ENCODE results near the gene UTP14A.
"Not testable (repeated sequence)": the region's sequence is repeated elsewhere in the genome, so short reads cannot be mapped to it uniquely, and the experiment has no call there.

Gene UTP14A

DNA sequence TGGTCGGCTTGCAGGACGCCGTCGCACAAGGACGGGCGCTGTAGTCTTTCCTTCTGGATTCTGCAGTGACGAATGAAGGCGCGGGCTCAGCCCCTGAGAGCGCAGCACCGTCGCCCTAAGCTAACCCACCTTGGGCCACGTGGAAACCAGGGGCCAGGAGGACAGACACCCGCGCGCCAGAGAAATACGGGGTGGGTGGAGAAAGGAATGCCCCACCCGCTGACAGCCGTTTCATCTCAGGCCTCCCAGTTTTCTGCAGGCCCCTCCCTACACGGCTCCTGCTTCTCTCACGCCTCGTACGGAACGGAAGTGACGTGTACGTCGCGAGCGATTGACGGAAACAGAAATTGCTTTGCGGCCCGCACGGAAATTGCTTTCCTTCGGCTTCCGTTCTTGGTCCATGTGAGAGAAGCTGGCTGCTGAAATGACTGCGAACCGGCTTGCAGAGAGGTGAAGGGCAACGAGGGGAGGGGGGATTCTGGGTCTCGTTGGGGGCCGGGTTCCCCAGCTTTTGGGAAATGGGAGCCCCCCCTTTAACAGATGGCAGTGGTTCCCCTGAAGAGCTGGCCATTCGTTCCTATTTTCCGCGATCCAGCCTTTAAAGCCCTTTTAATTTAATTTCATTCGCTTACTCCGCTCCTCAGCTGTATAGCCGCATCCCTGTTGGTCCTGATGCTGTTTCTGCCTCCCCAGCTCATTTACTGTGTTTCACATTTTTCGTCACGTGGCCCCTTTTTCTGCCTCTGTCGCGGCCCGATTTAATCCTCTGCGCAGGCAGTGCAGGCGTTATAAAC, at the start of gene UTP14A:
Gene UTP14A, plus strand, starts transcription at position 378 of the 794 bp plus-strand sequence. Its CDS starts 47 bp downstream, at position 425.
- peak; percentile 89 for DNase-seq (ENCODE audit: low read depth, low spot score)

DNA sequence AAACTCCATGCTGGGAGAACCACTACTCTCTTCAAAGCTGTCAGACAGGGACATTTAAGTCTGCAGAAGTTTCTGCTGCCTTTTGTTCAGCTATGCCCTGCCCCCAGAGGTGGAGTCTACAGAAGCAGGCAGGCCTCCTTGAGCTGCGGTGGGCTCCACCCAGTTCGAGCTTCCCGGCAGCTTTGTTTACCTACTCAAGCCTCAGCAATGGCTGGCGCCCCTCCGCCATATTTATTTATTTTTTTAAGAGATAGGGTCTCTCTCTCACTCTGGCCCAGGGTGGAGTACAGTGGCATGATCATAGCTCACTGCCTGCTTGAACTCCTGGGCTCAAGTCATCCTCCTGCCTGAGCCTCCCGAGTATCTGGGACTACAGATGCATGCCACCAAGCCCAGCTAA, 46.8 kb upstream of the UTP14A start:
- DNase-seq (ENCODE audit: low read depth, low spot score): not testable (repeated sequence)

DNA sequence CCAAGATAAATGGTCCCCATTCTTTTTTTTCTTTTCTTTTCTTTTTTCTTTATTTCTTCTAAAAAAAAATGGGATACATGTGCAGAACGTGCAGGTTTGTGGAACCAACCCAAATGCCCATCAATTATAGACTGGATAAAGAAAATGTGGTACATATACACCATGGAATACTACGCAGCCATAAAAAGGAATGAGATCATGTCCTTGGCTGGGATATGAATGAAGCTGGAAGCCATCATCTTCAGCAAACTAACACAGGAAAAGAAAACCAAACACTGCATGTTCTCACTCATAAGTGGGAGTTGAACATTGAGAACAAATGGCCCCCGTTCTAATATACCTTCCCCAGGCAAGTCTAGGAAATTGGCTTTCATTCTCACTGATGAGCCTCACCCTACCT, 39.6 kb upstream of the UTP14A start:
- DNase-seq (ENCODE audit: low read depth, low spot score): not testable (repeated sequence)

GRCh38 chrX:129872524-129872923, 33.4 kb upstream of the UTP14A start:
- no peak for DNase-seq (ENCODE audit: low read depth, low spot score)

GRCh38 chrX:129875669-129876068, 30.3 kb upstream of the UTP14A start:
- DNase-seq (ENCODE audit: low read depth, low spot score): no peak

DNA sequence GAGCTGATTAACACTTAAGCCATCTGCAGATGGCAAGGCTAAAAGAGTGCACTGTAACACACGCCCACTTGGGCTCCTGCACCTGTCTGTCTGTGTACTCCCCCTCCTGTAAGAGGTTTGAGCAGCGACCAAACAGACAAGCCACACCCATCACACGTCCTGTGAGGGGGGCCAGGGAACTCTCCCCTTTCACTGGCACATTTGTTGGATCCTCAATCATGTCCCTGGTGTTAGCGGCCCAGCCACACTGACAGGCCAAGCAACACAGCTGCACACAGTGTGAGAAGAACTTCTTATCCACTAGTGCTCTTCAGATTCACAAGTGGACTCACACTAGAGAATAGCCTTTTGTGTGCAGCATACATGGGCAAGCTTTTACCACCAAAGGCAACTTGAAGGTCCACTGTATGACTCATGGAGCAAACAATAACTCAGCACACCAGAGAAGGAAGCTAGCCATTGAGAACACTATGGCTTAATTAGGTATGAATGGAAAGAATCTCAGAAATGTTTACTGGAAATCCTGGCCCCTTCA, 29.1 kb upstream of the UTP14A start:
- DNase-seq (ENCODE audit: low read depth, low spot score): peak; percentile 33

DNA sequence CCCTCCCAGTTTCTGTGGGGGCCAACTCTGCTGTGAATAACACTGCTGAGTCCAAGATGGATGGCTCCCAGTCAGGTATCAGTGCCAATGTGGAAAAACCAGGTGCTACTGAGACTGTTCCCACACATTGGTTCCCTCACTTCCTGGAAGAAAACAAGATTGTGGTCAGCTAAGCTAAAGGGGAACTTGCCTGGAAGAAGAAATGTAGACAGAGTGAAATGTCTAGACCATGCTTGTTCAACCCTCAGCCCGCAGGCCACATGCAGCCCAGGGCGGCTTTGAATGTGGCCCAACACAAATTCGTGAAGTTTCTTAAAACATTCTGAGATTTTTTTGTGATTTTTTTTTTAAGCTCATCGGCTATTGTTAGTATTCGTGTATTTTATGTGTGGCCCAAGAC, 28.6 kb upstream of the UTP14A start:
- no peak for DNase-seq (ENCODE audit: low read depth, low spot score)

- DNase-seq (ENCODE audit: low read depth, low spot score): no peak
Measured at GRCh38 chrX:129900054-129900453, 5.9 kb upstream of the UTP14A start.

DNA sequence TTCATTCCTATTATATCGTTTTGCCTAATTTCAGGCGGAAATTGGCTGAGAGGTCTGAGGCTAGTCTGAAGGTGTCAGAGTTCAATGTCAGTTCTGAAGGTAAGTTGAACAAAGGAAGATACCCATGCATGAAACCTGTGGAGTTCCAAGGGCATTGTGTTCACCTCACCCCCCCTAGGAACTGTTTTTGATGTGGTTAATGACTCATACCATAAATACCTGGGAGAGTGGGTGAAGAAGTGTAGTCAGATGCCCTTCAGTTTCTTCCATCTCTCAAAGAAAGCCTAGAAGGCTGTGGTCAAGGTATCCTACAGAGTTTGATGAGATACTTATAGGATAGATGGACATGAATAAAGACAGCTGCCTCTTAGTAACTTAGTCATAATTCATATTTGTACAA, 2.7 kb downstream of the UTP14A start:
- DNase-seq (ENCODE audit: low read depth, low spot score): no peak

- no peak for DNase-seq (ENCODE audit: low read depth, low spot score)
Measured at GRCh38 chrX:129925305-129926092, 19.5 kb downstream of the UTP14A start.

DNA sequence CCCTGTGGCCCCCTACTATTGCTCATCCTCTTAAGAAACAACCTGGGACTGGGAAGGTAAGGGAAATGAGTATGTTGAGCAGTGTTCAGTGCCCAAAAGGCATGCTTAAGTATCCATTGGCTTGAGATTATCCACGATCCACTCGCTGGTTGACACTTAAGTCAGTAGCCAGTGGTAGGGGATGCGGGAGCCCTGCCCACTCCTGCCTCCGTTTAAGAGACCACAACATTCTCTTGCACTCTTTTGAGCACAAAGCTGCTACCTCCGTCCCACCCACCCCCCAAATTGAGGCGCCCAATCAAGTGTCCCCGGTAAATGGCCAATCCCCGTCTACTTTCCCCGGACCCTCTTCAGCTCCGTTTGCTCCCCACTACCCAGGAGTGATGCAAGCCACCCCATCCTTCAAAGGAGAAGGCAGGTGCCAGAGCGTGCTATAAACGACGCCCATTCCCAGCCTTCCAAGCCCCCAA, 25.0 kb downstream of the UTP14A start:
- no peak for DNase-seq (ENCODE audit: low read depth, low spot score)

DNA sequence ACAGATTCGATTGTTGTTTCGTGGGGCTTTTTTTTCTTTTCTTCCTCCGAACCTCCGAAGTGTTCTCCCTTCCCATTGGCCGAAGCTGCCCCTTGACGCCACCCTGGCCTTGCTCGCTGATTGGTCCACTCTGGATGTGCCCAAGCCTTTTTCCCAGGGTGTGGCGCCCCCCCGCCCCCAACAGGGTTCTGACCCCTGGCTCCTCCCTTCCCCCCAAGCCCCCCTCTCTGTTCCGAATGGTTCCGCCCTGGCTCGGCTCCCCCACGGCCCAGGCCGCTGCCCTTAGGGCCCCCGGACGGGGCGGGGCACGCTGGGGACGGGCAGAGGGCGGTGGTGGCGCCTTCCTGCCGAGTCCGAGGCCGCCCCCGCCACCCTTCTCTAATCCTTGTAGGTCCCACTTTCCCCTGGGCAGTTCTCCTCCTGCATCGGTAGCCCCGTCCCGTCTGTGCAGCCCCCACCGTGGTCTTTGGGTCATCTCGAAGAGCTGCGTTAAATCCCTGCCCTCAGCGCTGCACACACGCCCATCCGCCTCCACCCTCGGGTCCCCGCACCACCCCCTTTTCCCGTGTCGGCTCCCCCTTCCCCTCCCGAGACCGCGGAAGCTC, 25.5 kb downstream of the UTP14A start:
- no peak for DNase-seq (ENCODE audit: low read depth, low spot score)

DNA sequence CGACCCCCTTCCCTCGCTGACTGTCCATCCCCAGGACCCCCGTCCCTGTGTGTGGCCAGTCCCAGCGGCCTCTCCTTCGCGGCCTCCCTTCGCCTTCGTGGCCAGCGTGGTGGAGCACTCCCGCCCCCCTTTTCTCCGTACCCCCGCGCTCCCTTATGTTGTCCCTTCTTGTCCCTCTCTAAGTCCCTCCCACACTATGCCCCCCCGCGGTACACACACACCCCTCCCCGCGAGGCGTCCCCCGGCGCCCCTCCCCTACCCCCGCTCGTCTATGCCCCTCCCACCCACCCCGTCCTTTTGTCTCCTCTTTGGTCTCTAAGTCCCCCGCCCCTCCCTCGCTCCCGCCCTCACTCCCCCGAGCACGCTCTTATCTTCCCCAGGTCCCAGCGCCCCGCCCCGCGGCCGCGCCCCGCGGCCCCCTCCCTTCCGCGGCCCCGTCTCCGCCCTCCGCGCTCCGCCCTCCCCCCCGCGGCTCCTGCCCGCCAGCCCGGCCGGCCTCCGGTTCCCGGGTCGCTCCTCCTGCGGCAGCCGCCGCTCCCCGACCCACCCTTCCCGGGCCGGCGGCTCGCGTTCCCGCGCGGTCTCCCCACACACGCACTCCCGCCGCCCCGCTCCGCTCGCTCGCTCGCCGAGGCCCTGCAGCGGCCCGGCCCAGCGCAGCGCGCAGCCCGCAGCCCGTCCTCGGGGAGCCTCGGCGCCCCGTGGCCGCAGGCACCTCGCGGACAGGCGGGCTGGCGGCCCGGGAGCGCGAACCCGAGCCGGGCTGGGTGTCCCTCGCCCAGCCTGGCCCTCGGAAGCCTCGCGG, 26.3 kb downstream of the UTP14A start:
- DNase-seq (ENCODE audit: low read depth, low spot score): no peak

- DNase-seq (ENCODE audit: low read depth, low spot score): no peak
Measured at GRCh38 chrX:129932821-129933321, 26.9 kb downstream of the UTP14A start.

- DNase-seq (ENCODE audit: low read depth, low spot score): no peak
Measured at GRCh38 chrX:129933700-129934099, 27.7 kb downstream of the UTP14A start.

DNA sequence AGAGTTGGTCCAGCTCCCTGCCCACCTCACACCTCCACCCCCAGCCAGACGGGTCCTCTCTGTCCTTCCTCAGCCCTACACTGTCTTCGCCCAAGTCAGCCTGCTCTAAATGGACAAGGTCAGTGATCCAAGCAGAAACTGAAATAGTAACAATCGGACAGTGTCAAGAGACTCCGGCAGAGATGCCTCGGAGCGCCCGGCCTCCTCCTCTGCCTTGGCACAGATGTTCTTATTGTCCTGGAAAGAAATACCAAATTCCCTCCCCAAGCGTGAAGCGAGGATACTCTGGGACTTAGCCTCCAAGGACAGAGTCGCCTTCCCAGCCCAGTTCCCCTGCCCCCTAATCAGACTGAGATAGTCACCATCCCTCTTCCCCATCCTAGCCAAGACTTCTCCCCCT, 28.5 kb downstream of the UTP14A start:
- DNase-seq (ENCODE audit: low read depth, low spot score): no peak

DNA sequence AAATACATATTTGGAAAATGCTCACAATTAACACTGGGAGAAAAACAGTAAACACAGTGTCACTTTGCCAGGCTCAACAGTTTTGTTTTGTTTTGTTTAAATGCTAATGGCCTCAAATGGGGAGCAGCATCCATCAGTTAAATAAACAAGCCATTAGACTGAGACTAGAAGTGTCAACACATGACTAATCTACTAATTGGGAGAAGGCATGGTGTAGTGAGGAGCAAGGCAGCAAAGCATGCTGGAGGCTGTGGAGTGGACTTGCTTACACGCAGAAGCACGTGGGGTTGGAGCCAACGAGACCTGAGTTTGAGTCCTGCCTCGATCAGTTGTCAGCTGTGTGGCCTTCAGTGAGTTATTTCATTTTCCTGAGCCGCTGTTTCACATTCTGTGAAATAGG, 29.0 kb downstream of the UTP14A start:
- DNase-seq (ENCODE audit: low read depth, low spot score): no peak

- DNase-seq (ENCODE audit: low read depth, low spot score): no peak
Measured at GRCh38 chrX:129938081-129938480, 32.1 kb downstream of the UTP14A start.

DNA sequence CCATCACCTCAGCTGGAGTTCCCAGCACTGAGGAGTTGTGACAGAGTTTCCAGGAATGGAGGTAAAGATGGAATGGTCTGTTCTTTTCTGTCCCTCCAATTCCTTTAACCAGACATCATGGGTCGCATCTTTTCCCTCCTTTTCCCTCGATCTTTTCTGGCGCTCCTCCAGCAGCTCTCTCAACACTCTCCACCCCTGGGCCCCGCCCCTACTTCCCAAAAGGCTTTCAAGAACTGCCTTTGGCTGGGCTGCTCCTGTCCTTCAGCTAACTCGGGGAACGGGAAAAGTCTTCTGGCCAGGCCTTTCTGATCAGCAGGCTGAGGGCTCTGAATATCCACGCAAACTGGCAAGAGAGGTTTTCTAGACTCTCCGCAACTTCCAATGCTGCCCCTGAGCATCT, 34.0 kb downstream of the UTP14A start:
- no peak for DNase-seq (ENCODE audit: low read depth, low spot score)

GRCh38 chrX:129940721-129941120, 34.8 kb downstream of the UTP14A start:
- DNase-seq (ENCODE audit: low read depth, low spot score): no peak

DNA sequence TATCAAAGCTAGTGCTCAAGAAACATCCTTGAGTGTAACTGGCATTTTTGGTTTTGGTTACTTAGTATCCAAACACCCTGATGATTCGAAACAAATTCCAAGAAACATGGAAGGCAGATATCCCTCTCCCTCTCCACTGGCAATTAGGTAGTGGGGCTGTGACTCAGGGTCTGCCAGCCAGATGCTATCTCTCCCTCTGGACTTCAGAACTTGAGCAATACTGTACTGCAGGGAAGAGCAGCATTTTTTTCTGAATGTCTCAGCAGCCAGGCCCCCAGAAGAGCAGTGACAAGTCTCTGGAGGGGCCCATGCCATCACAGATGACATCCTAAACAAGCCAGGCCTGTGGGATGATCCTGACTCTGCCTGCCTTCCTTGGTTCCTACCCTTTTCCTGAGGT, 39.2 kb downstream of the UTP14A start:
- DNase-seq (ENCODE audit: low read depth, low spot score): no peak

Data from iPS DF 19.7 (cell line).